HFF-Myc (cell line): Measurements from ENCODE around the gene SLC17A9.

Source experiments
- DNase-seq: peaks from one replicate; pipeline ENCODE4 v3.0.0-alpha.2; 2011; ENCODE audit warnings: low read depth; ENCODE audit errors: extremely low read depth
- H3K4me3 ChIP-seq: replicated peaks from 2 replicates; pipeline ENCODE4 v1.5.1; 2011; ENCODE audit warnings: low read depth, mild to moderate bottlenecking, control low read depth, low read length
- CTCF ChIP-seq: IDR thresholded peaks from 2 replicates; pipeline ENCODE4 v1.5.1; 2012; ENCODE audit warnings: mild to moderate bottlenecking, low read depth, low read length, control low read depth; ENCODE audit errors: missing control alignments

Gene SLC17A9

GRCh38 chr20:63000036-63000435 is 47.5 kb downstream of the SLC17A9 start:
- DNase-seq = no peak
- TF ChIP-seq CTCF = no peak
- no peak overlapping the region for H3K4me3 ChIP-seq

GRCh38 chr20:63000958-63001357 is 48.4 kb downstream of the SLC17A9 start:
- no peak overlapping the region for H3K4me3 ChIP-seq
- TF ChIP-seq CTCF = no peak
- no peak for DNase-seq

- no peak for TF ChIP-seq CTCF
- H3K4me3 ChIP-seq = no peak overlapping the region
- DNase-seq = no peak
Observed at GRCh38 chr20:63002511-63002910, 50.0 kb downstream of the SLC17A9 start.

GRCh38 chr20:63003546-63003945 is 51.0 kb downstream of the SLC17A9 start:
- no peak for TF ChIP-seq CTCF
- no peak overlapping the region for H3K4me3 ChIP-seq
- no peak for DNase-seq

- TF ChIP-seq CTCF = no peak
- no peak for DNase-seq
- H3K4me3 ChIP-seq = no peak overlapping the region
Observed at GRCh38 chr20:63004607-63005364, 52.3 kb downstream of the SLC17A9 start.

- H3K4me3 ChIP-seq = no peak overlapping the region
- no peak for TF ChIP-seq CTCF
- no peak for DNase-seq
Observed at GRCh38 chr20:63005365-63005861, 52.9 kb downstream of the SLC17A9 start.
